Measurements from ENCODE around the gene PAX1.
A peak's percentile ranks its signal among the peaks of the same experiment; 100 is the strongest.

Gene PAX1
- total RNA-seq, result 0 reads per million in 2 donors

DNA sequence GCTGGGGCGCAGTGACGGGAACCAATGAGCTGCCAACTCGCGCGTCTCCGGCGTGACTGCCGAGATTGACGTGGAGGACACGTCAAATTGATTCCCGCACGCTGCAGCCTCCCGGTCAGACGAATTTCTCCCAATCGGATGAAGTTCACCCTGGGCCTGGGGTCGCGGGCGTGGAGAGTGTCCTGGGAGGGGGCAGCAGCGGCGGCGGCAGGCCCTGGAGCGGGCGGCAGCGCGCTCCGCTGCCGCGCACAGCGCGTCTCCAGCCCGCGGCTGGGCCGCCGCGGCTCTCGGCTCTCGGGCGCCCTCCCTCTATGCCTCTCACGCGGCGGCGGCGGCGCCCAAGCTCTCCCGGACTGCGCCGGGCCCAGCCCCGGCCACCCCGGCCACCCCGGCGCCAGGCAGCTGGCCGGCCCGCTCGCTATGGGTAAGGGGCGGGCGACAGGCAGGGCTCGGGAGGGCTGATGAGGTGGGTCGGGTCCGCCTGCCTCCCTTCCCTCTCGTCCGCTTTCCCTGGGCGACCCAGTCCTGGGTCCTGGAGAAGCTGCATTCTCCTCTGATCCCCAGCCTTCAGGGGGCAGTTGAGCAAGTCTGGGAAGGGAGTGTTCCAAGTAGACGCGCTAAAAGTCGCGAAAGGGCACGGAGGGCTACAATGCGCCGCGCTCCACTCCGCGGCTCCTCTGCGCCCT, at the start of gene PAX1:
Gene PAX1 (plus strand): TSS at position 90 of the 686 bp plus-strand sequence. CDS start 49 bp downstream, at position 139.
- peak in 1 of 5 experiments; percentile 20 for DNase-seq

DNA sequence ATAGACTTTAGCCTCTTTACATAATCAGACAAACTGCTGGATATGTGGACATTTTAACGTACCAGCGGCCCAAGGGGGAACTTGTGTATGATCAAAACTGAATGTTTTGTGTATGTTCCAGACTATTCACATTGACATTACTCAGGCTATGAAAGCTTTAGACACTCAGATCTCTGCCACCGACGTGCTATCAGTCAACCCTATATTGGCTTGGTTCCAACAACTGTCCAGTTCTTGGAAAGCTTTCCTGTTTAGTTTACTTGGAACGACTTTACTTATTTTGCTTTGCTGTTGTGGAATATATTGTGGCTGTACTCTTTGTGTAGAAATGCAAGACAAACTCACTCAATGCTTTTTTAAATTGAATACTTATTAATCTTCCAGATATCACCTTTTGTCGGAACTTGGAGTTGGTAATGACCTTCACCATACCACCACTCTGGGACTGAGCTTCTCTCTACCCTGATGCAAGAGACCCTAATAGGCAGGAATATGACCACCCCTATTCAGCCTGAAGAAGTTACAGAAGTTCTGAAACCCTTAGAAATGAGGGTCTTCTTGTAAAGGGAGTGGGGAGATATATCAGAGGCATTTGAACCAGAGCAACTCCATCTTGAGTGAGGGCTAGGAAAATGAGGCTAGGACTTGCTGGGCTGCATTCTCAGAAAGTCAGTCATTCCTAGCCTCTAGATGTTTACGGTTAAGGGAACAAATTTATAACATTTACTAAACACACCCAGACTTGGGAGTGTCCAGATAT, 49.0 kb upstream of the PAX1 start:
- DNase-seq, result no peak

DNA sequence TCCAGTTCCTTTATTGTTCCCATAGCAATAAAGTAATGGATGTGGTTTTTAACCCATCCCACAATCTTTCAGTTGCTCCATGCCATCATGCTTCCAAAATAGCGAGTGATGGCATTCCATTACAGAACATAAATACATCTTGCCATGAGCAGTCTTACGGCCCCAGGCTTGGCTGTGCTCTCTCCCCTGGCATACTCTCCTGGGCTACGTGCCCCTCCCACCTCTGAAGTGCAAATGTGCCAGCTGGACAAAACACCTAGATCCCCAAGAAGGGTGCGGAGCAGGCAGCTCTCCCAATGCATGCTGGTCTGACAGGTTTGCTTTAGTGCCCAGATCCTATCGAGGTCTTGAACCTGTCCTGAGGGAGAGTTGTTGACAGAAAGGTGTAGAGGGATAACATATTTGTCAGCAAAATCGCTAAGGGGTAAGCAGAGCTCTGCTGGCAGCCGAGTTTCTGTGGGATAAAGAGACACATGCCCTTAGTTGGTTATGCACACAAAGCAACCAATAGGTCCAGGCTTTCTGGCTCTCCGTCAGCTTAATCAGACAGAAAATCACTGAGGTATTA, 43.9 kb upstream of the PAX1 start:
- DNase-seq, result no peak

DNA sequence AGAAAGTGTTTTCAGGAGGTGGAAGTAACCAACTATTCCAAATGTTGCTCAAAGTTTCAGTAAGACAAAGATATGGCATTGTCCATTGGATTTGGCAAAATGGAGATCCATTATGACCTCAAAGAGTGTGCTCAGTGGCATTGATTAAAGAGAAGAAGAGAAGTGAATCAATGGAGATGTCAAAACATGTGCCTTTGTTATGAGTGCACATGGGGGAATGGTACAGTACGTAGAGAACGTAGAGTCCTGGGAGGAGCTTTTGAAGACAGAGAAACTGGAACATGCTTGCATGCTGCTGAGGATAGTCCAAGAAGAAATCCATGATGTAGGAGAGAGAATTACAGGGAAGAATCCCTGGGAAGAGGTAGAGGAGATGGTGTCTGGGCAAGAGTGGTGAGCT, 42.0 kb upstream of the PAX1 start:
- no peak for DNase-seq

DNA sequence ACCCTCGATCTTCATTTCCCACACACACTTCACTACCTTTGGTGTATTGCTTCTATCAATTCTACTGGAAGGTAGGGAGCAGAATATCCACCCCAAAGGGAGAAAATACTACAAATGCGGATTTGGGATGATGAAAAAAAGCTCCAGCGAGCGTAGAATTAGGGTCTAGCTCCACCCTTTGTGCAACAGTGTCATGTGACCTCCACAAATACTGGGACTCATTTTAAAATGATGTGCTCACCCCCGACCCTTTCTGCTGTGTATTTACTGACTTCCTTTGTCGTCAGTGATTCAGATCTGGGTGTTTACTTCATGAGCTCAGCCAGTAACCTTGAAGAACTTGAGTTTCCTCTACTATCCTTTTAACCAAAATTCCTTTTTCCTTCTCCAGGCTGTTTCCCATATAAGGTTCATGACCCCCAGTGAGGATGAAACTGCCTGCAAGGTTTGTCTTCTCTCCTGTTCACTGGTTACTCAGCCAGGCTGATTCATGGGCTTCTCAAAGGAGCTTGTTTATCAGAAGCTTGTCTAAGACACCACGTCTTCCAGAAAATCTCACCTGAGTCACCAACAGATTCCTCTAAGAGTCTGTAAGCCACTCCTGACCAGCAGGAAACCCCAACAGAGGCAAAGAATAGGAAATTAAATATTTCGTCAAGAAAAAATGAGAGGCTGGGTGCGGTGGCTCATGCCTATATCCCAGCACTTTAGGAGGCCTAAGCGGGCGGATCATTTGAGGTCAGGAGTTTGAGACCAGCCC, 39.6 kb upstream of the PAX1 start:
- no peak for DNase-seq

DNA sequence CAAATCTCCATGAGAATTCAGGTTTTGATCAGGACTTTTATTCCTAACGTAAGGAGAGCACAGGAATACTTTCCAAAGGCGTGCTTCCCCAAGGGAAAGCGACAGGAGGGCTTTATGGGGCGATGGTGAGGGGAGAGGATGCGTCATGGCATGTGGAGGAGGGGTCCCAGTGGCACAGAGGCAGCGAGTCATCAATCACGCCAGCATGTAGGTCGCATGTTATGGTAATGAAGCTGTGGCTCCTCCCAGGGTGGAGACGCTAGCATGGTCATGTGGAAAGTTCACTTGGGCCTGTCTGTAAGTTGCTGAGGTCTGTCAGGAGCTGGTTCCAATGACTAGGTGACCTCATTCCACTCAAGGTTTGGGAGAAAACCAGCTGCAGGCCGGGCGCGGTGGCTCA, 35.3 kb upstream of the PAX1 start:
- no peak for DNase-seq

DNA sequence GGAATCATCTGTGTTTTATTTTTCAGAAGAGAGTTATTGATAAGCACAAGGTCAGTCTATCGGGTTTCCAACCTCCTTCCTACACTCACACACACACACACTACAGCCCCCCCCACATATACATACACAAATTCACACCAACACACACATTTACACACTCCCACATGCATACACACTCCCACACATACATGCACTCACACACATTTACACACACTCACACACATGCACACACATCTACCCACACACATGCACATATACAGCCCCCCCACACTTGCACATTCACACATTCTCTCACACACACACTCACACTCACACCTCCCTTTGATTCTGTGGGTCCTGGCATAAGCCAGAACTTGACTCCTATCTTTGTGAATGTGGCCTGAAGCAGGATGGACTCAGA, 34.5 kb upstream of the PAX1 start:
- DNase-seq, result no peak

DNA sequence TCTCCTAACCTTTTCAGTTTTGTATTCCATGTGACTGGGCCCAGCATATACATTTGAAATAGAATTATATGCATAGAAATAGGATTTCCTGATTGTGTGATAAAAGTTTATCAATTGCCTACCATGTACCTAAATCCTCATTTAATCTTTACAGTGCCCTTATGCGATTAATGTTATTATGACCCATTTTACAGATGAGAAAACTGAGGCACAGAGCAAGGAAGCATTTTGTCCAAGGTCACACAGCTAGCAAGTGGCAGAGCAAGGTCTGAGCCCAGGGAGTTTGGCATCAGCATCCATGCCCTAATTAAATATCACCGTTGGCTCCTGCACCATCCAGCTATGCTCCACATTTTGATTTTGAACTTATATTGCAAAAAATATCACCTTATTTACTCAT, 28.2 kb upstream of the PAX1 start:
- no peak for DNase-seq

DNA sequence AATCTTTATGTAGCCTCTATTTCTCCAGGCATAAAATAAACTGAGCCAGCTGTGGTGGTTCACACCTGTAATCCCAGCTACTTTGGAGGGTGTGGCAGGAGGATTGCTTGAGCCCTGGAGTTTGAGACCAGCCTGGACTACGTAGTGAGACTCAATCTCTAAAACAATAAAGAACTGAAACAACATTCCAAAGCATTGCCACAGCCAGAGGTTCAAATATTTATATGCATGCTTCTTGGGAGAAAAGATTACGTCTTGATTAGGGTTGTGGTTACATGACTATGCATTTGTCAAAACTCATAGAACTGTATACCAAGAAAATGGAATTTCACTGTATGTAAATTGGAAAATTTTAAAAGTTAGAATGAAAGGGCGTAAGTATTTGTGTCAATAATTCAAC, 27.7 kb upstream of the PAX1 start:
- no peak for DNase-seq

DNA sequence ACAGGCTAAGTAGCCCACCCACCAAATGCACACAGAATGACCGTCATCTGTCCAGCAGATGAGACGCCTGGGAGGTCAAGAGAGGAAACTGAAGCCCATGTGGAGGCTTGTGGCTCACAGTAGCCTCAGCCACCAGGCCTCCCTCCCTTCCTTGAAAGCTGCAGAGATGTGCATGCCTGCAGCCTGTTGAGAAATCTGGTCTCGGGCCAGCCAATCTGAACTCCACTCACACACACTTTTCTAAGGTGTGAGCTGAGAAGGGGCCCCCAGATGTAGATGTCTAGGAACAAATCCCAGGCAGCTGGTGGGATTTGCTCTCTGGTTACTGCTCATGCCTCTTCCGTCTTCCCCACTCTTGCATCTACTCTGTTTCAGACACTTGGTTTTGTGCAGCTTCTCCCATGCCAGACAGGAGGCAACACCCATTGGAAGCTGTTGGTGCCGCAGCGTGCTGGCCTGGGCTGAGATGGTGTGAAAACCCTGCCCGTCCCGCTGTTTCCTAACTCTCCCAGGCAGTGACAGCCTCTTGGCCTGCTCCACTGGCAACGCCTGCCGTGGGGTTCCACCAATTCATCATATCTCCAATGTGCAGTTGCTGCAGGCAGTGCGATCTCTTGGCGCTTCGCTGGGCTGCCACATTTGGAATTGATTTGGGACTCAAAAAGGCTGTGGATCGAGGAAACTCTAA, 24.1 kb upstream of the PAX1 start:
- DNase-seq, result no peak

DNA sequence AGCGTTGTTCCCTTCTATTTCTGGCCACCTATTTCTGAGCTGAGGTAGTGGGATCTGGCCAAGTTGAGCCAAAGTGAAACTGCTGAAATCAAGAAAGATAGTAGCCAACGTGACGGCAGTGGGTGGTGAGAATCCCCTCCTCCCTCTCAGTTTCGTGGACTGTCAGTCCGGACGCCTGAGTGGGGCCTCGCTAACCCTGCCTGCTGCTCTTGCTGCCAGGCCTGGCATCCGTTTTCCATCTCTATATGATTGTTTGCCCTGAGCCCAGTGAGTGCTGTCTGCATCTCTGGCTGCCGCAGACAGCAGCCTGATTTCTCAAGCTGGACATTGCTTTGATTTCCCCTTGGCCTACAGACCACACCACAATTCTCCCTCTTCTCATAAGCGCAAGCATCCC, 23.5 kb upstream of the PAX1 start:
- DNase-seq, result no peak

DNA sequence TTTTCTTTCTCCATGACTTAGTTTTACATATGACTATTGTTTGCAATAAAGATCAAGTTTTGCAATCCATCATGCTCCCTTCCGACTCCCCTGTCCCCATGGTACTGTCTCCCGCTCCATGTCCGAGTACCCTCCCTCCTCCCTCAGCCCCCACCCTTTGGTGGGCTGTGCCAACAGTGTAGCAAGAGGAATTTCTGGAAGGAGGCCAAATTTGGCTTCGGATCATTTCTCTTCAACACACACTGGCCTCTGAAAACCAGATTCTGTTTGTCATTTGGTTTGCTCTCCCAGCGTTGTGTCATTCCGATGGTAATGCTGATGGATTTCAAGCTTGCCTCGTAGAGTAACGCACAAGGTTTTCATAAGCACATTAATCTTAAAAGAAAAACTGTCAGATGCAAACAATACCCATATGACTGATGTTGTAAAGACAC, 22.9 kb upstream of the PAX1 start:
- DNase-seq, result no peak

DNA sequence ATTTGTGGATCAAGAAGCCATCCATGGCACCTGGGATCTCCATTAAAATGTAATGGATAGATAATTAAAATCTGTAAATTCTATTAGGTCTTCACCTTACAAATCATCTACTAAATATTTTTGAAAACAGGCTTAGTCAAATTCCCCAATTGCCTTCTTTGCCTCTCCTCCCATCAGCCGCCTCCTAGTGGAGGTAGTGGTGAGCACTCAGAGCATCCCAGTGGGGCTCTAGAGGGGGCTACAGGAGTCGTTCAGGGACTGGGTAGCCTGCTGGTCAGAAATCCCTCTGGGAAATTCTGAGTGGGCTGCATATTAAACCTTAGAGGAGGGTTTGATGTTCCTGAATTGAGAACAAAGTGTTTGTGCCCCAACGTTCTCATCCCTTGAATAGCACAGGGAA, 20.8 kb upstream of the PAX1 start:
- no peak for DNase-seq

DNA sequence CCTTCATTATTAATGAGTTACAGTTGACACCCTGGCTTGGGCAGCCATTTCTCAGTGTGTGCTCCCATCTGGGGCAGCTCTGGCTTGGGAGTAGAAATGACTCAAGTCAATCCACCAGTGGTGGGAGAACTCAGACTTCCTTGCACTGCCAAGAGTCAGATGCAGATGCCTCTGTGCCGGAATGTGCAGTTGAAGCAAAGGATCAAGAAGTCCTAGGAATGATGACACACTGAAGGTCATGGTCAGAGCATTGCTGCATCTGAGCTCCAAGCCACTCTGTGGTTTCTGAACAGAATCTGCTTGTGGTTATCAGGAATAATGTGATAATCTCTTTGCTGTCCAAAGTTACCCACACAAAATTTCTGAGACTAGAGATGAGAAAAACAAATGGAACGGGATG, 19.5 kb upstream of the PAX1 start:
- no peak for DNase-seq

DNA sequence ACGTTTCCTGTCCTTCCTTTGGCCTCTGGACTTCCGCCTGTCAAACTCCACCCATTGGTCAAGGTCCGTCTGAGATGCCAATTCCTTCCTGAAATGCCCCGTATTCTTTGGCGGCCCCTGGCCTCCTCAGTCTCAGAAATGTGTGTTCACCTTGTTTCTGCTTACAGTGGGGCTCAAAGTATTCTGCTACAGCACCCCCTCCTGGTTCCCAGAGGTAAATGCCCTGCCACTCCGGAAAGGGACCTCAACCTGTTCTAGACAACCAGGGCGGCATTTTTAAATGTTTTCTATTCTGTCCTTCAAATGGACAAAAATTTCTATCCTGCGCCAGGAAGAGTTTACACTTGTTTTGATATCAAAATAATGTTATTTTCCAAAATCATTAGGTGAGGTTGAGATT, 12.1 kb upstream of the PAX1 start:
- DNase-seq, result no peak

DNA sequence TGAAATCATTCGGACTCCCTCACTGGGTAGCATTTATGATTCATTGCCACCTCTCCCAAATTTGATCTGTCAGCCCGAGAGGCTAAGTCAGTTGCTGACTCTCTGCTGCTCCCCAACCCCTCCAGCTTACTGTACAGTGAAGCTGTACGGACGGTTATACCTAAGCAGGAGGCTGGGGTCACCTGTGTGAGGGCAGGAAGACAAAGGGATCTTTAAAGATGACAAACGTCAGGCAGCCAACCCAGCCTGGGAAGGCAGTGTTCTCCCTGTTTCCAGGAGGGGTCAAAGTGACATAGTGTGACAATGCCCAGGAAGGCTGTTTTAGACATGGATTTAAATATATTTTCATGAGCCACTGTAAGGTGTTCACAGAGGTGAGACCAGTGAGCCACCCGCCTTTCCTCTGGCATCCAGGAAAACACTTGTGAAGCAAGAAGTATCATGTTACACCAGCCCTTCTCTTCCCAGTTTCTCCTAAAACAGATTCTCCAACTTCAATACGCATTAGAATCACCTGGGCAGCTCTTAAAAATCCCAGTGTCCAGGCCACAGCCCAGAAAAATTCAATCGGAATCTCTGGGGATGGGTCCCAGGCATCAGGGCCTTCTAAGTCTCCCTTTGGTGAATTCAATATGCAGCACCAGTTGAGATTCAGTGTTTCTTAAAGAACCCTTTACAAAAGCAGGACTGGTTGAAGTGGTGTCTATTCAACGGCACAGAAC, 6.8 kb upstream of the PAX1 start:
- no peak for DNase-seq

DNA sequence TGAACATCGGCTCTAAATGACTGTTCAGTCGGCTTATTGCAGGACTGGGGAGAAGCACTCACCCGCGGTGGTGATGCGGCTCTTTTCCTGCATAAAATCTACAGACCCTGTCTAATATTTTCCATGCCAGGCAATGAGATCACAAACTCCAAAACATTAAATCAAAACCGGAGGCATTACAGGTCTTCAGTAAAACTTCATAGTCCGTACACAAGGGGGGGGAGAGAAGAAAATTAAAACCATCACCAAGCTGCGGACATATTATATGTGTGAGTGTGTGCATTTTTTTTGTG, 6.3 kb upstream of the PAX1 start:
- DNase-seq, result no peak

DNA sequence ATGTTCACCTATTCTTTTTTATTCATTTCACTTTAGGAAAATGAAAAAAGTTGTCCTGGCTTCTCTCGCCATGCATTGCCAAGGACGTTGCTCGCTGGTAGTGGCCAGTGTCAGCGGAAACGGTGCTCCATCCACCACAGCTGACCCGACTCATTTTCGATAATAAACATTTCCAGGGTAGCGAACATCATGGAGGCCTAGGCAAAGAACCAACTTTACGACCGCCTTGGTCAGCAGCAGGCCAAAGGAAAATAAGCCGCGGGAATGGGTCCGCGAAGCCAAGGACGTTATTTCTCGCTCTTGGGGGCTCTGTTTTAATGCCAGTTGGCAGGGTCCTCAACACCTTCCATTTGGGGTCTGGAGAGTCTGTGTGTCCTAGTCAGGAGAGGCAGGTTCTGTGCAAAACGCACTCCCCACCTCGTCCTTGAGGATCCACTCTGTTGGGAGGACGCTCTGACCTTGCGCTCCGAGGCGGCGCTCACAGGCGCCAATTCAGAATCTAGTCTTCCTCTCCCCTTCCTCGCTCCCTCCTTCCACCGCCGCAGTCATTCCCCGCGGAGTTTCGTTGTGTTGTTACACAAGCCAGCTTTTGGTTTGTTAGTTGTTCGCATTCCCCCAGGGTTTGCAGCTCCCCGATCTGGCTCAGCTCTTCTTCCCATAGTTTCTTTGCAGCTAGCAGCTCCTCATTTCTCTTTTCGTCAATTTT, 4.1 kb upstream of the PAX1 start:
- DNase-seq, result no peak

DNA sequence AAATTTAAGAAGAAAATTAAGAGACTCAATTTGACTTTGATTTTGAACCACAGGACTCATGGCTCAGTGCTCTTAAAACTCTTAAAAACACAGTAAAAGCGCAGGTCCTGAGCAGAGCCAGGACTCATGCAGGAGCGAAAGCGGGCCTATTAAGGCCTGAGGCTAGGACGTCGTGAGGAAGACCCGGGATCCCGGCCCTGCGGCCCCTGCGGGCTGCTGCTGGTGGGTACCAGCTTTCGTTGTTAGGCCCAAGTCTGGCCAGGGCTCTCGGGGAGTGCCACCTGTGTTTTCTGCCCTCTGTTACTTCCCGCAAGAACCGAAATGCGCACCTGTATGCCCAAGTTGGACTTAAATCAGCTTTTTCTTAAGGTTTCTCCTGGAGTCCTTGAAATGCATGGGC, 3.4 kb upstream of the PAX1 start:
- DNase-seq, result no peak

DNA sequence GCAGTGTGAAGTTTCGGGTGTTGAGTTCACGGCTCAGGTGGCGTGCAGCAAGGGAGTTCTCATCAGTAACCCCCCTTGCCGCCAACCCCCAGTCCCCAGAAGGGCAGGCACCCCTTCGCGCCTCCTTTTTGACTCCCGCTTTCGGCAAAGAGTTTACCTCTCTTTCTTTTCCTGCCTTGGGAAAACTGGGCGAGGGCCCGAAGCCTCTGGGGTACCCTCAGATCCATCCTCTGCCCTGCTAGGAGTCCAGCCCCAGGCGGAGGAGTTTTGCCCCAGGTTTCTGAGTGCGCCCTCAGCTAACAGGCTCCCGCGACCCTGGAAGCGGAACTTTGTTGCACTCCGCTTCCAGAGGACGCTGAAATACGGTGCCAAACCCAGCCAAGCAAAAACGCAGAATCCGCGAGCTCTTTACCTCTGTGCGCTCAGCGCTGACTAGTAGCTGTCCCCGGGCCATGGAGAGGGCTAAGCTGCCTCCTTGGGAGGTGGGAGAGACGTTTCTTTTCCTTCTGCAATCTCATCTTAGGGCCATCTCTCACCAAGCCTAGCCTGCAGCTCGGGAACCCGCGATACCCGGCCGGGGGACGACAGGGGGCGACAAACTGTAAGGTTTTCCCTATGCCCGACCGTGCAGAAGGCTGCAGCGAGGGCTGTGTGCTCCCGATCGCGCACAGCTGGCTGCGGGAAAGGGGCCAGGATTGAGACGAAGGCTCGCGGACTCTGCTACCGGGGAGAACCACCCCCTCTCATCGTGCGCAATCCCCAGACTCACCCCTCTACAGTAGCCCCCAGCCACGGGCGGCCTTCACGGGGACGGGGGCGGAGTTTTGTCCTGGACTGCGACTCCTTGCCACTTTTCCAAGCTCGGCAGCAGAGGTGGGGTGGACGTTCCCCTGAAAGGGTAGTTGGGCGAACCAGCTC, 2.7 kb upstream of the PAX1 start:
- DNase-seq, result peak in 1 of 5 experiments; percentile 41

Data from T-helper 2 cell (primary cell).